DMS 273 (cell line): ENCODE measurements around the gene PCTP.

Source experiments
- DNase-seq: peaks from one replicate; lab custom pipeline; 2025; ENCODE audit not compliant: unreplicated experiment; lab: John Stamatoyannopoulos, UW

The PCTP gene

DNA sequence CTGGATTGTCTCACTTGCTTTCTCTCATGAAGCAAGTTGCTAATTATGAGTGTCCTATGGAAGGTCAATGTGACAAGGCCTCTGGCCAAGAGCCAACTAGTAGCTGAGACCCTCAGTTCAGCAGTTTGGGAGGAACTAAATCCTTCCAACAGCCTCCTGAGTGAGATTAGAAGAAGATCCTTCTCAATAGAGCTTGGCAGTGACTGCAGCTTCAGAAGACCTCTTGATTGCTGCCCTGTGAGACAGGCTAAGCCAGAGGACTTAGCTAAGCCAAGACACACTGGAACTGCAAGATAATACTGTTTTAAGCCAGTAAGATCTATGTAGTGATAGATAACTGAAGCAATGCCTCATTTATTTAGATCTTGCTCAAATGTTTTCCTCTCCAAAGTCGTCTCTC, 34.3 kb downstream of the PCTP start:
- no peak for DNase-seq

DNA sequence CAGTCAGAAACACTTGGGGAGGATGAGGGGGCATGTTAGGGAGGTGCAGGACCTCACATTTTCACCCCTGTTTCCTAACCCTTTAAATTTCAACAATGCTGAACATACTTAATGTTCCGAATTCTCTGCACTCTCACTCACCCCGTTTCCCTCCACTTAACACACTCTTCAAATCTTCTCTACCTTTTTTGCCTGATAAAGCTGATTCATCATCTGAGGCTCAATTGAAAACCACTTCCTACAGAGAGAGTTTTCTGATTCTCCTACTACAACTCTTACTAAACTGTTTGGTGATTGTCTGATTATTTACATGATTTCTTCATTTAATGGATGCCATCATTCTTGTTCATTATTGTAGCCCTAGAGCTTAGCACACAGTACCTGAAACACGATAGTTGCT, 42.4 kb downstream of the PCTP start:
- DNase-seq = no peak

DNA sequence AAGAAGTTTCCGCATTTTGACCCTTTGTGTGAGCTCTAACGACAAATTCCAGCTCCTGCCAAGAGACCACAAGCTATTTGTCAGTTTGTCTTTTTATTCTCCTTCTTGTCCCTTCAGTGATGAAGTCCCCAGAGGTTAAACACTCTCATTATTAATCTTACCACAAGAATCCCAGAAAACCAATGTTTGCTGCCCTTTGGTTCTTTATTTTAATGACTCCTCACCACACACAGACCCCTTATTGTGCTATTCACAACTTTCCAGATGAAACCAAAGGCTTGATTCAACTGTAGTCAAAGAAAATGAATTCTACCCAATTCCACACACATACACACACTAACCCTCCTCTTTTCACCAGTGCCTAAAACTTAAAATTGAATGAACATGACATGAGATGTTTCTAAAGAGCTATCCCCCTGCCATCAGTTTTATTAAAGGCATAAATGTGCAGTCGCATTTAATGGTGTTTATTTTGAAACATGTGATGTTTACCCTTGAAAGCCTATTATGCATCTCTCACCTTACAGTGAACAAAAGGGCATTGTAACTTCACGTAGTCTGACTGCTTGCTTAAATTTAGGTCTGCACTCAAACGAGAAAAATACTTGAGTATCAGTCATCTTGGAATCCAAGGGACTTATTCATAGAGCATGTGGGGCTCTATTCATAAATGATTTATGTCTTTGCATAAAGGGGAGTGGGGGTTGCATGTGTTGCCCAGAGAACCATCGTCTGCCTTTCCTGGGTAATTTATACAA, 44.1 kb downstream of the PCTP start:
- DNase-seq = no peak

DNA sequence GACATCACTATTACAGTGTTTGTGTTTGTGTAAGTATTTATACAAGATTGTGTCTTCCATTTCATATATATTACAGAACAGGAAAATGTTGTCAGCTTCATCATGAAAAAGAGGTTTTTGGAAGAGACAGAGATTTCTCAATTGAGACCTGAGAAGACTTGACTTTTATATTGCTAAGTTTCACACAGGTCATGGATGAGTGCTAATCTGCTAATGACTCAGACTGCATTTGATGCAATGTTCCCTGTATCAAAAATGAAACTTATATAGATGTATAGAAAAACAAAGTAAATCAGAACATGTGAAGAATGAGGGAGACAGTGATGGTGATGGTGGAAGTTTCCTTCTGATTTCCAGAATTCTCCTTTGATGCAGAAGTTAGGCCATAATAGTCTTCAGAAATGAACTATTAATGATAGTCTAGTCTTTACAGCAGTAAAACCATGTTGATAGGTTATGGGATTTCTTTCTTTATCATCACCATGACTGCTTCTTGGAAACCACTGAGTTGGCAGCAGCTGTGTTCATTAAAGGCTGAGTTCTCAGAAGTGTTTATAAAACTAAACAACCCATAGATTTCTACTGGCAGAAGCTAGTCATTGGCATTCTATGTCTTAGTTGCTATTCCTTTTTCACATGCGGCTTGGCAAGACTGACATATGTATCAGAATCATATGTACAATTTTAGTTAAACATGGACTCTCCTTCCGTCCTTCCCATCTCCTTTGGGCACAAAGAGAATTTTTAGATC, 56.1 kb downstream of the PCTP start:
- DNase-seq = no peak

DNA sequence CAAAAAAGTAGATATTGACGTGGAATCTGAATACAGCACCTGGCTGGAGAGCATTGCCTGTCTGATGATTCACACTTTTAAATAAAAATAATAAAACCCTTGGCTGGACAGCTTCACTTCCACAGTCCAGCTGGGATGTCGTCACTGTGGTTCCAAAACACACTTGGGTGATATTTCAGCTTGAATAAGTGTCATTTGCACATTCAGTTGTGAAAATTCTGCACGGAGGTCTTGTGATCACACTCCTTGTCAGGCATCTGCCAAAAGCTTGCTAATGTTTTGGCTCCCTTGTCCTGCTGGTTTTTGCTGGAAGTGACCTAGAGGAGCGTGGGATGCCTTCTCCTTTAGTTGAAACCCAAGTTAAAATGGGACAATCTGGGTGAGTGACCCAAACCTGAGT, 60.7 kb downstream of the PCTP start:
- no peak for DNase-seq

DNA sequence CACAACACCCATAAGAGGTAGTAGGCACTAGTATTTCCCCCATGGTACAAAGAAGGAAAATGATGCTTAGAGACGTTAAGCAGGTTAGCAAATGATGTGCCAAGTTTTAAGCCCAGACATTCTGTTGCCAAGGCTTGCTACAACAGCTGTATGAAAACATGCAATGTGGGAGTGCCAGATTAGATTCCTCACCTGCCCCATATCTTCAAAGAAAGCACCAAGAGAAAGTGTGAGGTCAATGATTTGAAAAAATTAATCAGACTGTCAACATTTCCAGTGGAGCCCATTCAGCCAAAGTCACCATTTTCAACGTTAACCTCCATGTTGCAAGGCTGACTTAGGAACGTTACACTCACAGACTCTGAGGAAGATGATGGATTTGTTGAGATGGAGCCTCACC, 61.5 kb downstream of the PCTP start:
- DNase-seq = no peak

DNA sequence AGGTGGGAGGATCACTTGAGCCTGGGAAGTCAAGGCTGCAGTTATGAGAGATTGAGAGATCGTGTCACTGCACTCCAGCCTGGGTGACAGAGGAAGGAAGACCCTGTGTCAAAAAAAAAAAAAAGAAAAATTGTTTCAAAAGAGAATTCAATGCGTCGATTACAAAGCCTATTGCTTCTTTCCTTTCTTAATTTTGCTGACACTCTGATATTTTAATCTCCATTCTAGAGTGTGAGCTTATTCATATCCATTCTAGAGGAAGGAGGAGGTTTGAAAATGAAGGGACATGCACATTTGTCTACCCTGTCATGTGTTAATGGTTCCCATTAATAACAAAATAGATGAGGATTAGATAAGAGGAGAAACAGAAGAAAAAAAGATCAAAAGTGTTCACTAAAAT, 63.1 kb downstream of the PCTP start:
- no peak for DNase-seq

DNA sequence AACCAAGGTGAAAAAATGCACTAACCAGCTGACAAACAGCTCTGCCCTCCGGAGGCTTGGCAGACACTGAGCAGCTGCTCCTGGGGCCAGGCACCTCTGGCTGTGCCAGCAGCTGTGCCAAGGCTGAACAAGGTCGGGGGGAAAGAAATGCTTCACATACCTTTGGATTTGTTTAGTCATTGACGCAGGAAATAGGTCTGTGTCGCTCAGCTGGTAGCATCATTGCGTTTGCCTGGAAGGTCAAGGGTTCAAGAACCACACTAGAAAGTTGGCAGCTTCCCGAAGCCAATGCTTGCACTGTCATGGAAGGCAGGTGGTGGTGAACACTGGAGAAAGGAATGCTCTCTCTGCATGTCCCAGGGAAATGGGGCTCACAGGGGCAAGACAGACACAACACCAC, 63.5 kb downstream of the PCTP start:
- peak; percentile 5 for DNase-seq

DNA sequence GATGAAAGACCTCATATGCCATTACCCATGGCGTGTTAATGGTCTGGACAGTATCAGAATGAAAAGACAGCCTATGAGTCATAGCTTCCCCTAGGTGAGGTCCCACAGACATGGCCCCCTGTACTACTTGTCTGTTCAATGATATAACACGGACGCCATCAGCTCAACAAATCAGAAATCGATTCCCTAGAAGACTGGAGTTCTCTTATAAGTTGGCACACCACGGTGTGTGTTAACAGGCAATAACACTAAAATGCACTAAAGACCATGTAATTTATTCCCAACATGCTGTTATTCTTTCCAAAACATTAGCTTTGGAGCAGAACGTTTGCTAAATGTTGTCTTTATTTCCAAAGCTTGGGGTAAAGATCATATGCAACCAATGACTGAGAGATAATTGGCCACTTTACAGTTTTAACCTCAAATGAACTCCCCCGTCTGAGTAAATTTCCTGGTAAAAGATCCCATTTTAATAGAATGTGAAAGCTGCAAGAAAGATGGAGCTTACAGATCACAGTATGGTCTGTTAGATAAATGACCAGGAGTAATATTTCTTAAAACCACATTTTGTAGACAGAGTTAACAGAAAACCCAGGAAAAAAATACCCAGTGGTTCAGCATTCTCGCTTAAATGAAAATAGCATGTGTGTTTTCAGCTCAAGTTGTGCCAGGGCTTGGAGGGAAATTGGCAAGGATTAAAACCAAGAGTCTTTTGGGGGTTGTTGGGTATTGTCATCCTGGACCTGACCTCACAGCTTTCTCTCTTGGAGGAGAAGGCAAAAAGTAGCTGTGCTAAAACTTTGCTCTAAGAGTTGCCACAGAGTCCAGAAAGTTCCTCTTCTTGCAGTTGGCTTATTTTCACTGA, 65.9 kb downstream of the PCTP start:
- no peak for DNase-seq

DNA sequence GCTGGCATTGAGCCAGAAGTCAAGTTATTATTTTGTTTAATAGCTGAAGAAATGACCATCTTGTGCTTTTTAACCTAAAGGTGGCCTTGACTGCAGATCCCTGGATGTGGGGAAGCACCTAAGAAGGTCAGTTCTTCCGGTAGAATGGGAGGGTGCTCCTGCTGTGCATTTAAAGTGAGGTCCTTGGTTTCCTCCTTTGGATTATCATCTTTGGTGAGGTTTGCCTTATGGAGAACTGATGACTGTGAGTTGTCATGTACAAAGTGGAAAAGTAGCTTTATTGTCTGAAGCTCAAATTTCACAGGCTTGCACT, 66.5 kb downstream of the PCTP start:
- no peak for DNase-seq

DNA sequence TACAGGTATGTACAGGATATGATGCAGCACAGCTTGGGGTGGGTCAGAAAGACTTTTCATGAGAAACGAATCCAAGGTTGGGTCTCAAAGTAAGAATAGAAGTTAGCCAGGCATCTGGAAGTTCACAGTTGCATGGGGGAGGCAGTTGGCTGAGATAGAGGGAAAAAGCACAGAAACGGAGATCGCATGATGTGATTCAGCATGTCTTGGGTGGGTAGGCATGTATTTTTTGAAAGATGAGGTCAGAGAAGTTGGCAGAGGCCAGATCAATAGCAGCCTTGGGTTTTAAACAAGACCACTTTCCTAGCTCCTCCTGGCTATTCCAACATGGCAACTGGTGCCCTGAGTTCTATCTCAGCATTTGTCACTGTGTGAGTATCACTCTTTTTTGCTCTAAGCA, 67.2 kb downstream of the PCTP start:
- DNase-seq = no peak

DNA sequence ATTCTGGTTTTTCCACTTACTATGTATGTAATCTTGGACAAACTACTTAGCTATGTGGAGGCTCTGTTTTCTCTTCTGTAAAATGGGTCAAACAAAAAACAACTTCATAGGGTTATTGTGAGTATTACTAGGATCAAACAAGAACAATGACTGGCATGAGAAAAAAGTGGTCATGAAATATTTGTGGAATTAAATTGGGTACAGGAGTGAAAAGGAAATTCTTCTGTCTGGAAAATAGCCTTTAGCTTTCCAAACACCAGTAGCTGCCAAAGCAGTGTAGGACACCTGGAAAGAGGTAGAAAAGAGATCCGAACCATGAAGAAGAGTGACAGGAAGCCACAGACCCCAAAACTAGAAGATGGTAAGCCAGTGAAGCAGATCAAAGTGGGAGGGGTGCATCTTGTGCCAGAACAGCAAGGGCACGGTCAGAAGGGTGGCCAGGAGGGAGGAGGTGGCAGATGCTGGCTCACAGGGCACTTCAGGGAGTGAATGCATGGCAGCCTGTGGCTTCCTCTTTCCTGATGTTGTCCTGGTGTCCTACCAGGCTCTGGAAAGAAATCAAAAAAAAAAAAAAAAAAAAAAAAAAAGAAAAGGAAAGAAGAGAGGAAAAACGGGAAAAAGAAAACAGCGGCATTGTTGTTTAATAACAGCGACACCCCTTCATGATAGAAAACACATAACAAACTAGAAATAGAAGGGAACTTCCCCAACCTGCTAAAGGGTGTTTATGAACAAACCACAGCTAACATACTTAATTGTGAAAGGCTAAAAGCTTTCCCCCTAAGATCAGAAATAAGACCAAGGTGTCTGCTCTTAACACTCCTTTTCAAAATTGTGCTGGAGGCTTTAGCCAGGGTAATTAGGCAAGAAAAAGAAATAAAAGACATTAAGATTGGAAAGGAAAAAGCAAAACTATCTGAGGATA, 67.9 kb downstream of the PCTP start:
- no peak for DNase-seq

DNA sequence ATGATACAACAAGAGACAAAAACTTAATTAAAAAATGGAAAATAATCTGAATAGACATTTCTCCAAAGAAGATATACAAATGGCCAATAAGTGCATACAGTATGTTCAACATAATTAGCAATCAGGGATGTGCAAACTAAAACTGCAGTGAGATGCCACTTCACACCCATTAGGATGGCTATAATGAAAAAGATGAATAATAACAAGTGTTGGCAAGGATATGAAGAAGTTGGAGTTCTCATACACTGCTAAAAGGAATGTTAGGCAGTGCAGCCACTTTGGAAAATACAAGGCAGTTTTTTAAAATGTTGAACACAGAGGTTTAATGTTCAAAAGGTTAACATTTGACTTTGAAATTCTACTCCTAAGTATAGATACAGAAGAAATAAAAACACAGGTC, 69.8 kb downstream of the PCTP start:
- DNase-seq = no peak

DNA sequence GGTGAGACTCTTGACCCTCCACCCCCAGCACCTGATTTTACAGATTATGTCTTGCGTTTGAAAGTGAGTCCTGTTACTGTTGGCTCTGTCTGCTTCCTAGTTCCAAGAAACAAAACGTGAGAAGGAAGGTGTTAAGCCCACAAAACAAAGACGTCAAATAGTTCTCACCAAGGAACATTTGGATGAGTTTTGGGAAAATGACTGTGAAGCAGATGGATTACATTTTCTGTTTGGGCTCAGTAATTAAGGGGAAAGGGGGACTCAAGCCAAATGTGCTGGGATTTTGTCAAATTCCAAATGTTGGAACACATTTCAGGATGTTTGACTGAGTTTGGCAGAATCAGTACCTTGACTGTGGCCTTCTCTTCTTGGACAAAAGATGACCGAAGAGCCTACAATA, 71.2 kb downstream of the PCTP start:
- DNase-seq = no peak

DNA sequence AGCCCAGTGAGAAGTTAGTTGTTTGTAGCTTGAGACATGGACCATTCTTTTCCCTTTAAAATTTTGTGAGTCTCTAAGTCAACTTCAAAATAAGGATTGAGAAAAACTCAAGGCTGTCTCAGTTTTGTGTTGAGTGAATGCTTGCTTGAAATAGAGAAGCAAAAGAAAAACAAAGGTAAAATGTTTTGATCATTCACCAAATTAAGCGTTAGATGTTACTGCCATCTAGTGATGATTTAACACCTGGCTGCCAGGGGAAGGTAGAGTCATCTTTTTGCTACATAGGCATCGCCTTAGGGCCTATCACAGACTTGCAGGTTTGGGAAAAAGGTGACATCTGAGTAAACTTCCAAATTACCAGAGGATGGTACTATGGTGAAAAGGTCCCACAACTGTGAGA, 74.4 kb downstream of the PCTP start:
- peak; percentile 14 for DNase-seq
